HepG2 (cell line): ENCODE measurements around the gene ZBTB43. TPM values are rescaled to one million over a fixed set of nuclear protein-coding genes. Genes with fewer than 3 reads are reported as not detected.
A peak's percentile ranks its signal among the peaks of the same experiment; 100 is the strongest.

Source experiments
- ELF3 ChIP-seq: IDR thresholded peaks from 2 replicates; pipeline ENCODE4 v1.6.1; 2016; ENCODE audit warnings: missing genetic modification reagents, missing compliant biosample characterization
- GPN1 ChIP-seq: sonication (generic); formaldehyde crosslinking; IDR thresholded peaks from 2 replicates; pipeline ENCODE4 v1.5.1; 2020; ENCODE audit warnings: missing genetic modification reagents, borderline replicate concordance
- ONECUT2 ChIP-seq: sonication (generic); formaldehyde crosslinking; IDR thresholded peaks from 2 replicates; pipeline ENCODE4 v1.4.0; 2020; ENCODE audit warnings: missing genetic modification reagents
- PATZ1 ChIP-seq: sonication (generic); formaldehyde crosslinking; IDR thresholded peaks from 2 replicates; pipeline ENCODE4 v1.4.0; 2020; ENCODE audit warnings: missing genetic modification reagents
- RNF2 ChIP-seq: fragments of 450-650 bp; conservative IDR thresholded peaks from 2 replicates; pipeline ENCODE4 v1.6.1; 2016; ENCODE audit warnings: low read depth
- SIN3A ChIP-seq: IDR thresholded peaks from 2 replicates; pipeline ENCODE4 v1.6.1; 2011; ENCODE audit warnings: low read depth, mild to moderate bottlenecking, control low read depth, low read length, borderline replicate concordance
- SMC3 ChIP-seq: IDR thresholded peaks from 2 replicates; pipeline ENCODE4 v1.6.1; 2011; ENCODE audit warnings: low read length, improper control_type of control experiment
- SNAI1 ChIP-seq: sonication (generic); formaldehyde crosslinking; IDR thresholded peaks from 2 replicates; pipeline ENCODE4 v1.5.0; 2020; ENCODE audit warnings: mild to moderate bottlenecking, missing genetic modification reagents, borderline replicate concordance
- SUZ12 ChIP-seq: fragments of 150-350 bp; IDR thresholded peaks from 2 replicates; pipeline ENCODE4 v1.6.1; 2014; ENCODE audit warnings: low read depth, low read length
- ZBED4 ChIP-seq: sonication (generic); formaldehyde crosslinking; IDR thresholded peaks from 2 replicates; pipeline ENCODE4 v1.4.0; 2020; ENCODE audit warnings: missing genetic modification reagents, borderline replicate concordance
- ZBTB7B ChIP-seq: sonication (generic); formaldehyde crosslinking; IDR thresholded peaks from 2 replicates; pipeline ENCODE4 v1.4.0; 2020; ENCODE audit warnings: missing genetic modification reagents
- ZNF17 ChIP-seq: sonication (generic); formaldehyde crosslinking; IDR thresholded peaks from 2 replicates; pipeline ENCODE4 v1.5.0; 2020; ENCODE audit warnings: mild to moderate bottlenecking, missing genetic modification reagents
- ZNF720 ChIP-seq: sonication (generic); formaldehyde crosslinking; IDR thresholded peaks from 2 replicates; pipeline ENCODE4 v1.4.0; 2020; ENCODE audit warnings: missing genetic modification reagents
- ZNF773 ChIP-seq: sonication (generic); formaldehyde crosslinking; IDR thresholded peaks from 2 replicates; pipeline ENCODE4 v1.4.0; 2020; ENCODE audit warnings: missing genetic modification reagents, borderline replicate concordance
- ZNF790 ChIP-seq: sonication (generic); formaldehyde crosslinking; IDR thresholded peaks from 2 replicates; pipeline ENCODE4 v1.8.0; 2022; ENCODE audit warnings: missing genetic modification reagents, mild to moderate bottlenecking, borderline replicate concordance
- polyA plus RNA-seq, 8 experiments: library from polyadenylated mRNA; depleted of rRNA in 3 of 8; stranded (reverse) in 7 of 8; unstranded in 1 of 8; fragments of >200 nt; fragmentation: Illumina TruSeq in 4 of 8; extraction: Trizol in 4 of 8; gene quantifications; 2 replicates each; pipeline versions ENCODE4 v1.2.1 to v1.2.3, GENCODE V29; 2011 to 2016; ENCODE audit warnings: low read depth in 4 of 8, missing spikeins in 1 of 8, mixed read lengths in 1 of 8; ENCODE audit not compliant: insufficient read depth in 1 of 8
- total RNA-seq, 5 experiments: library from RNA; depleted of rRNA; stranded (reverse); fragments of >200 nt; fragmentation: Illumina TruSeq; extraction: Trizol; gene quantifications; 2 replicates each; pipeline ENCODE4 v1.2.3, GENCODE V29; 2016; ENCODE audit warnings: low read depth in 1 of 5
- TF ChIP-seq, protein P1 (sequence below): sonication (generic); formaldehyde crosslinking; IDR thresholded peaks from 2 replicates; pipeline ENCODE4 v1.5.0; 2020; ENCODE audit warnings: missing genetic modification reagents
- TF ChIP-seq, protein P2 (sequence below): sonication (generic); formaldehyde crosslinking; IDR thresholded peaks from 2 replicates; pipeline ENCODE4 v1.5.0; 2020; ENCODE audit warnings: mild to moderate bottlenecking, missing genetic modification reagents, borderline replicate concordance

The ZBTB43 gene
- total and polyA plus RNA-seq, 2 of the 13 experiments (the other 11 are each of a cell fraction or from before 2014, with no cell fraction given), result 7.1 to 31.4 TPM

DNA sequence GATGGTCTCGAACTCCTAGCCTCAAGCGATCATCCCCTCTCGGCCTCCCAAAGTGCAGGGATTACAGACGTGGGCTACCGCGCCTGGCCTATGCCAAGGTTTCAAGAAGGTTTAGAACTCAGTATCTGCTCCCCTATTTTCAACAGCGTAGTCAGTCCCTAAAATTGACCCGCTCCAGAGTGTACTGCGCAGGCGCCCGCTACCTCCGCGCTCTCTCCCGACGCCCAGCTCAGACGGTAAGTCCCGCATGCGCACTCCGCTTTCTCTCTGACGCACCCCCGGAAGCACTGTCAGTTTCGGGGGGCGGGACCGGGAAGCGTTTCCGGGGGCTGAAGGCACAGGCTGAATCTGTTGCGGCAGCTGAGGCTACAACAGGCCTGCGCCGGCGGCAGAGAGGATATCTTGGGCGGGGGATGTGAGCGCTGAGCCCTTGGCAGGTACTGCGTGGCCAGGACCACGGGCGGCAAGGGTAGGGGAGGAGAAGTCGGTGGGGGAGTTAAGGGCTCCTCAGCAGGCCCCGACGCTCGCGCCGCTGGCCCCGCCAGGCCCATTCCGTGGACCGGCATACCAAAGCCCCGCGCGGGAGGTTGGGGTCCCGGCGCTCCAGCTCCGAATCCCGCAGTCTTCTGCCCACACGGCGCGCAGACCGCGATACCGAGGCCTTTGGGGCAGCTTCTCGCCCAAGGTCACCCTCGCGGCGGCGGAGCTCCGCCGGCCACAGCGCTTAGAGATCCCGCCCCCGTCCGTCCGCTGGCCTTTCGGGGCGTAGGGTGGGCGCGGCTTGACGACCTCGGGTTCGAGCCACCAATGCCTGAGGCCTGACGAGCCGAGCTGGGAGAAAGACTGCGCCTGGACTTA lies at the start of gene ZBTB43 (continued):
- TF ChIP-seq, protein P1, sequence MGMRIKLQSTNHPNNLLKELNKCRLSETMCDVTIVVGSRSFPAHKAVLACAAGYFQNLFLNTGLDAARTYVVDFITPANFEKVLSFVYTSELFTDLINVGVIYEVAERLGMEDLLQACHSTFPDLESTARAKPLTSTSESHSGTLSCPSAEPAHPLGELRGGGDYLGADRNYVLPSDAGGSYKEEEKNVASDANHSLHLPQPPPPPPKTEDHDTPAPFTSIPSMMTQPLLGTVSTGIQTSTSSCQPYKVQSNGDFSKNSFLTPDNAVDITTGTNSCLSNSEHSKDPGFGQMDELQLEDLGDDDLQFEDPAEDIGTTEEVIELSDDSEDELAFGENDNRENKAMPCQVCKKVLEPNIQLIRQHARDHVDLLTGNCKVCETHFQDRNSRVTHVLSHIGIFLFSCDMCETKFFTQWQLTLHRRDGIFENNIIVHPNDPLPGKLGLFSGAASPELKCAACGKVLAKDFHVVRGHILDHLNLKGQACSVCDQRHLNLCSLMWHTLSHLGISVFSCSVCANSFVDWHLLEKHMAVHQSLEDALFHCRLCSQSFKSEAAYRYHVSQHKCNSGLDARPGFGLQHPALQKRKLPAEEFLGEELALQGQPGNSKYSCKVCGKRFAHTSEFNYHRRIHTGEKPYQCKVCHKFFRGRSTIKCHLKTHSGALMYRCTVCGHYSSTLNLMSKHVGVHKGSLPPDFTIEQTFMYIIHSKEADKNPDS (CRISPR knock-in tag), result no peak
- TF ChIP-seq ZBTB7B (no peak), ELF3 (CRISPR knock-in tag) (no peak; the same call in 1 of the 2 replicates), RNF2 (no peak), GPN1 (CRISPR knock-in tag) (no peak), ZBED4 (no peak), ZNF773 (CRISPR knock-in tag) (no peak), ZNF790 (CRISPR knock-in tag) (no peak), SNAI1 (CRISPR knock-in tag) (peak; percentile 96), ZNF720 (CRISPR knock-in tag) (no peak), SIN3A (peak; percentile 26; the same call in 1 of the 2 replicates), SUZ12 (no peak), ONECUT2 (no peak), ZNF17 (0 out of 2 replicates have a peak, but pooled peaks have one; percentile 14), SMC3 (no peak), PATZ1 (CRISPR knock-in tag) (peak; percentile 93)
- TF ChIP-seq, protein P2, sequence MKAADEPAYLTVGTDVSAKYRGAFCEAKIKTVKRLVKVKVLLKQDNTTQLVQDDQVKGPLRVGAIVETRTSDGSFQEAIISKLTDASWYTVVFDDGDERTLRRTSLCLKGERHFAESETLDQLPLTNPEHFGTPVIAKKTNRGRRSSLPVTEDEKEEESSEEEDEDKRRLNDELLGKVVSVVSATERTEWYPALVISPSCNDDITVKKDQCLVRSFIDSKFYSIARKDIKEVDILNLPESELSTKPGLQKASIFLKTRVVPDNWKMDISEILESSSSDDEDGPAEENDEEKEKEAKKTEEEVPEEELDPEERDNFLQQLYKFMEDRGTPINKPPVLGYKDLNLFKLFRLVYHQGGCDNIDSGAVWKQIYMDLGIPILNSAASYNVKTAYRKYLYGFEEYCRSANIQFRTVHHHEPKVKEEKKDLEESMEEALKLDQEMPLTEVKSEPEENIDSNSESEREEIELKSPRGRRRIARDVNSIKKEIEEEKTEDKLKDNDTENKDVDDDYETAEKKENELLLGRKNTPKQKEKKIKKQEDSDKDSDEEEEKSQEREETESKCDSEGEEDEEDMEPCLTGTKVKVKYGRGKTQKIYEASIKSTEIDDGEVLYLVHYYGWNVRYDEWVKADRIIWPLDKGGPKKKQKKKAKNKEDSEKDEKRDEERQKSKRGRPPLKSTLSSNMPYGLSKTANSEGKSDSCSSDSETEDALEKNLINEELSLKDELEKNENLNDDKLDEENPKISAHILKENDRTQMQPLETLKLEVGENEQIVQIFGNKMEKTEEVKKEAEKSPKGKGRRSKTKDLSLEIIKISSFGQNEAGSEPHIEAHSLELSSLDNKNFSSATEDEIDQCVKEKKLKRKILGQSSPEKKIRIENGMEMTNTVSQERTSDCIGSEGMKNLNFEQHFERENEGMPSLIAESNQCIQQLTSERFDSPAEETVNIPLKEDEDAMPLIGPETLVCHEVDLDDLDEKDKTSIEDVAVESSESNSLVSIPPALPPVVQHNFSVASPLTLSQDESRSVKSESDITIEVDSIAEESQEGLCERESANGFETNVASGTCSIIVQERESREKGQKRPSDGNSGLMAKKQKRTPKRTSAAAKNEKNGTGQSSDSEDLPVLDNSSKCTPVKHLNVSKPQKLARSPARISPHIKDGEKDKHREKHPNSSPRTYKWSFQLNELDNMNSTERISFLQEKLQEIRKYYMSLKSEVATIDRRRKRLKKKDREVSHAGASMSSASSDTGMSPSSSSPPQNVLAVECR (CRISPR knock-in tag), result peak; percentile 88
